Activated T-helper 1 cell treated with anti-CD3 and anti-CD28 coated beads, Interleukin-12 subunit alpha, Interleukin-12 subunit beta, Interleukin-2, Interleukin-4 antibody, amounts not matched to agents 30 ng/mL and 10 ng/mL and 1 ng/mL, durations not matched to agents 14 hours and 24 hours and 36 hours (primary cell): ENCODE data around the gene RAPGEF4. TPM values are rescaled to one million over a fixed set of nuclear protein-coding genes. Genes with fewer than 3 reads are reported as not detected.

Experiments
- DNase-seq: peaks from one replicate; pipeline ENCODE4 v3.0.0; 2021; ENCODE audit warnings: low spot score
- H3K27ac Mint-ChIP-seq: one replicate; pipeline ENCODE4 v1.8.0; 2021; ENCODE audit warnings: mild to moderate bottlenecking, mixed read lengths
- H3K27me3 Mint-ChIP-seq: one replicate; pipeline ENCODE4 v1.8.0; 2022; ENCODE audit warnings: mild to moderate bottlenecking, moderate library complexity, mixed read lengths; ENCODE audit not compliant: insufficient read depth
- H3K36me3 Mint-ChIP-seq: one replicate; pipeline ENCODE4 v1.8.0; 2021; ENCODE audit warnings: low read depth, mixed read lengths
- H3K4me1 Mint-ChIP-seq: one replicate; pipeline ENCODE4 v1.8.0; 2021; ENCODE audit warnings: low read depth, mixed read lengths
- H3K4me3 Mint-ChIP-seq: one replicate; pipeline ENCODE4 v1.8.0; 2021; ENCODE audit warnings: mild to moderate bottlenecking, moderate library complexity, mixed read lengths
- H3K9me3 Mint-ChIP-seq: one replicate; pipeline ENCODE4 v1.8.0; 2021; ENCODE audit warnings: mixed read lengths
- intact Hi-C: fragments of 100-400 bp; cut with micrococcal nuclease; formaldehyde crosslinking; loops from one replicate; pipeline ENCODE4 v1.15.1; 2024
- total RNA-seq: library from RNA; stranded (reverse); gene quantifications from 2 replicates; pipeline ENCODE4 v1.2.3, GENCODE V29; 2022

The RAPGEF4 gene
- total RNA-seq, 1 donor from 2014 or later = 0.31 TPM

- Mint-ChIP-seq H3K36me3 (no peaks in the 10 kb centered on the region), H3K9me3 (no peaks in the 10 kb centered on the region), H3K4me1 (no peaks in the 10 kb centered on the region), H3K4me3 (no peak overlapping the region), H3K27me3 (peaks cover 2% of the 10 kb centered on the region), H3K27ac (no peak overlapping the region)
- intact Hi-C loops = no loop called here
- no peak for DNase-seq
Measured at GRCh38 chr2:172845028-172845630, 109.5 kb downstream of the RAPGEF4 start.

GRCh38 chr2:172846551-172846950 is 110.9 kb downstream of the RAPGEF4 start:
- no peak overlapping the region for H3K4me3 Mint-ChIP-seq

DNA sequence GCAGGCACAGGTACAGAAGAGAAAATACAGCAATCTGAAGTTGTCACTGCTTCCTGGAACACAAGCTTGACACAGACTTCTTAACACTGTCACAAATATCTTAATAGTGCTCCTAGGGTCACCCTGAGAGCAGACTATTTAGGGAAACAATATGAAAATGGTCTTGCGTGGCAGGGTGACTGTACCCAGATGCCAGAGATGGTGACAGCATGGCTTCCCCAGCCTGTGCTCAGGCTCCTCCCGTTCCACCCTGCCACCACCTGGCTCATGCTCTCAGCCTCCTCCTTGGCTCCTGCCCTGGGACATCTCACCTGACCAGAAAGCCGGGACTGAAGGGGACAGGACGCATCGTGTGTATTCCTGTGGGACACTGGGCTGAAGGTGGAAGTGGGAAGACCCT is 111.5 kb downstream of the RAPGEF4 start:
- Mint-ChIP-seq H3K36me3 (no peaks in the 10 kb centered on the region), H3K27ac (no peak overlapping the region), H3K9me3 (peaks cover 6% of the 10 kb centered on the region), H3K4me1 (no peaks in the 10 kb centered on the region), H3K4me3 (no peak overlapping the region), H3K27me3 (peaks cover 2% of the 10 kb centered on the region)
- intact Hi-C loops = no loop called here
- no peak for DNase-seq

More at GRCh38 chr2:172846551-172846950, 110.9 kb downstream of the RAPGEF4 start:
- H3K27ac Mint-ChIP-seq = no peak overlapping the region
- H3K36me3 Mint-ChIP-seq = no peaks in the 10 kb centered on the region
- intact Hi-C loops = no loop called here
- H3K4me1 Mint-ChIP-seq = no peaks in the 10 kb centered on the region
- H3K9me3 Mint-ChIP-seq = peaks cover 6% of the 10 kb centered on the region
- no peak for DNase-seq
- H3K27me3 Mint-ChIP-seq = peaks cover 2% of the 10 kb centered on the region

DNA sequence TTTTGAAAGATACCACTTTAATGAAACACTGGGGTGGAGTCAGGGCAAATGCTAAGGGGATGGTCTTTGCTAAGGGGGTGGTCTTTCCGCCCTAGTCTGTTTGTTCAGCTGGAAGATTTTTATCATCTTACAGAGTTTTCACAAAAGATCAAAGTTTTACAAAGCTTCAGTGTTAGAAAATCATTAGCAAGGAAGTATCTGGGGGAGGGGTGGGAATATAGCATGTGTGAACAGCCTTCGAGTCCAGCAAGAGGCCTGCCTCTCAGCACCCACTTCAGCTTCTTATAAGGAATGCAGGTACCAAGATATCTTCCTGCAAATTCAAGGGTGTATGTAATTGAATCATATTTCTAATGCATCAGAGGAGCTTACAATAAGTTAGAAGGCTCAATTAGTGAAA is 112.9 kb downstream of the RAPGEF4 start:
- no peak overlapping the region for H3K27ac Mint-ChIP-seq
- intact Hi-C loops = no loop called here
- H3K4me1 Mint-ChIP-seq = no peaks in the 10 kb centered on the region
- no peaks in the 10 kb centered on the region for H3K36me3 Mint-ChIP-seq
- peaks cover 2% of the 10 kb centered on the region for H3K27me3 Mint-ChIP-seq
- H3K9me3 Mint-ChIP-seq = peaks cover 6% of the 10 kb centered on the region
- no peak overlapping the region for H3K4me3 Mint-ChIP-seq
- DNase-seq = no peak

GRCh38 chr2:172849519-172850217 is 114.0 kb downstream of the RAPGEF4 start:
- peaks cover 6% of the 10 kb centered on the region for H3K9me3 Mint-ChIP-seq
- no peaks in the 10 kb centered on the region for H3K36me3 Mint-ChIP-seq
- intact Hi-C loops = no loop called here
- H3K27me3 Mint-ChIP-seq = peaks cover 2% of the 10 kb centered on the region
- H3K4me3 Mint-ChIP-seq = no peak overlapping the region
- no peaks in the 10 kb centered on the region for H3K4me1 Mint-ChIP-seq
- H3K27ac Mint-ChIP-seq = no peak overlapping the region
- DNase-seq = no peak

GRCh38 chr2:172855588-172855987 is 119.9 kb downstream of the RAPGEF4 start:
- Mint-ChIP-seq H3K9me3 (peaks cover 6% of the 10 kb centered on the region), H3K36me3 (no peaks in the 10 kb centered on the region), H3K4me1 (peaks cover 6% of the 10 kb centered on the region), H3K27ac (no peak overlapping the region), H3K27me3 (peaks cover 8% of the 10 kb centered on the region), H3K4me3 (no peak overlapping the region)
- no peak for DNase-seq
- intact Hi-C loops = no loop called here

- Mint-ChIP-seq H3K4me3 (no peak overlapping the region), H3K9me3 (no peaks in the 10 kb centered on the region), H3K27me3 (peaks cover 12% of the 10 kb centered on the region), H3K4me1 (peaks cover 6% of the 10 kb centered on the region), H3K36me3 (no peaks in the 10 kb centered on the region), H3K27ac (no peak overlapping the region)
- intact Hi-C loops = no loop called here
- DNase-seq = no peak
Measured at GRCh38 chr2:172856606-172857005, 121.0 kb downstream of the RAPGEF4 start.

DNA sequence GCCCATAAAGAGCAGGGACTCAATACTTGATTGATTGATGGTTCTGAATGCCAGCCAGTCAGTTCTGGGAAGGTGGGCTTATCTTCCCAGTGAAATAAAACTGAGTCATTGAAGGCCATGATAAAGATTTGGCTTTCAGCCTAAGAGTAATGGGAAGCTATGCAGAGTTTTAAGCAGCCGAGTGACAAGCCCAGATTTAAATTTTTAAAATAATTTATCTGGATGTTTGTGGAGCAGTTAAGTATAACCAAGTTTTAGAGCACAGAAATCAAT is 122.8 kb downstream of the RAPGEF4 start:
- Mint-ChIP-seq H3K4me3 (no peak overlapping the region), H3K27me3 (peaks cover 16% of the 10 kb centered on the region), H3K27ac (no peak overlapping the region), H3K4me1 (peaks cover 6% of the 10 kb centered on the region), H3K9me3 (no peaks in the 10 kb centered on the region), H3K36me3 (no peaks in the 10 kb centered on the region)
- intact Hi-C loops = no loop called here
- DNase-seq = no peak

DNA sequence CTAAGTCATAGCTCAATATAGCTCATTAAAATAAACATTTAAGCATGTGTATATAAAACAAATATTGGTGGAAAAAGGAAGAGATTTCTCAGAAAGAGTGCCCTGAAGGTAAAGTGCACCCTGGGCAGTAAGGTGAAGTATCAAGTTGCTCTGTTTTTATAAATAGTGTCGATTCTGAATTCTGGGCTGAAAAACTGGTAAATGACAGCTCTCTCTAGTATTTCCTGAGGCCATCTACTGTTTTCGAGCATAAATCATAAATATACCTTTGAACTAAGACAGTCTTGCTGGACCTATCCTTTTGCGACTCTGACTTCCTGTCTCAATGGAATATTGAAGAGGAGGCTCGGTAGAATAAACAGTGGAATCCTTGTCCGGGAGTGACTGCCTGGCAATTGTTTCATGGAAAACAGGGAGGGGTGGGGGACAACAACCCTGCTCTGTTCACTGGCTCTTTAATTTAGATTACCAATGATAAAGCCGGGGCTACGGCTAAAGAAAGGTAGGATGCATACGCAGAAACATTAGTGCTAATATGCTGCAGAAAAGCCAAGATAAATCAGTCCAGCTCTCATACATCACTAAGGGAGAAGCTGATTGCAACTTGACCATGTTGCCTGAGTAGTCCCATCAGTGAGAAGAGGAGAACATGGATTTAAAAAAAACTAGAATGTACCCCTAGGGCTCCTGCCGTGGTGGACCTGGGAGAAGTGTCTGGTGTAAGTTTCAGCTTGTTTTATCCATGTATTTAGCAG is 124.1 kb downstream of the RAPGEF4 start:
- H3K27ac Mint-ChIP-seq = no peak overlapping the region
- no peak for DNase-seq
- no peak overlapping the region for H3K4me3 Mint-ChIP-seq
- H3K27me3 Mint-ChIP-seq = peaks cover 19% of the 10 kb centered on the region
- H3K9me3 Mint-ChIP-seq = no peaks in the 10 kb centered on the region
- no peaks in the 10 kb centered on the region for H3K36me3 Mint-ChIP-seq
- intact Hi-C loops = loop anchor here (5.0 kb wide), 1 partner anchor 52 kb away; no protein-coding TSS in a partner anchor
- peaks cover 6% of the 10 kb centered on the region for H3K4me1 Mint-ChIP-seq

- H3K4me3 Mint-ChIP-seq = no peak overlapping the region
- intact Hi-C loops = loop anchor here (5.0 kb wide), 1 partner anchor 53 kb away; no protein-coding TSS in a partner anchor
- no peak overlapping the region for H3K27ac Mint-ChIP-seq
- H3K4me1 Mint-ChIP-seq = peaks cover 6% of the 10 kb centered on the region
- no peaks in the 10 kb centered on the region for H3K9me3 Mint-ChIP-seq
- H3K27me3 Mint-ChIP-seq = peaks cover 14% of the 10 kb centered on the region
- DNase-seq = no peak
- no peaks in the 10 kb centered on the region for H3K36me3 Mint-ChIP-seq
Measured at GRCh38 chr2:172860336-172860707, 124.7 kb downstream of the RAPGEF4 start.

- DNase-seq = no peak
- no peaks in the 10 kb centered on the region for H3K36me3 Mint-ChIP-seq
- peaks cover 6% of the 10 kb centered on the region for H3K4me1 Mint-ChIP-seq
- H3K27me3 Mint-ChIP-seq = peaks cover 11% of the 10 kb centered on the region
- no peak overlapping the region for H3K27ac Mint-ChIP-seq
- no peak overlapping the region for H3K4me3 Mint-ChIP-seq
- intact Hi-C loops = loop anchor here (5.0 kb wide), 1 partner anchor 54 kb away; no protein-coding TSS in a partner anchor
- no peaks in the 10 kb centered on the region for H3K9me3 Mint-ChIP-seq
Measured at GRCh38 chr2:172861098-172861497, 125.5 kb downstream of the RAPGEF4 start.

- no peak for DNase-seq
- intact Hi-C loops = loop anchor here (5.0 kb wide), 1 partner anchor 55 kb away; no protein-coding TSS in a partner anchor
- no peaks in the 10 kb centered on the region for H3K9me3 Mint-ChIP-seq
- H3K36me3 Mint-ChIP-seq = no peaks in the 10 kb centered on the region
- peaks cover 11% of the 10 kb centered on the region for H3K27me3 Mint-ChIP-seq
- H3K27ac Mint-ChIP-seq = no peak overlapping the region
- H3K4me3 Mint-ChIP-seq = no peak overlapping the region
- no peaks in the 10 kb centered on the region for H3K4me1 Mint-ChIP-seq
Measured at GRCh38 chr2:172861656-172862476, 126.2 kb downstream of the RAPGEF4 start.
